8988T (cell line): ENCODE measurements around the gene NKAIN4.

ENCODE experiments used
- DNase-seq: peaks from one replicate; pipeline ENCODE4 v3.0.0; 2011

Gene NKAIN4

GRCh38 chr20:63216849-63217471 lies 37.3 kb downstream of the NKAIN4 start:
- no peak for DNase-seq

- DNase-seq = peak; percentile 100
These were observed 38.0 kb downstream of the NKAIN4 start, which contains the start of gene YTHDF1 for GRCh38 chr20:63216041-63216848. TSS of gene YTHDF1 (minus strand) at chr20:63216131. CDS start at chr20:63215892, 239 bp downstream.

- peak; percentile 95 for DNase-seq
These were observed 38.9 kb downstream of the NKAIN4 start for GRCh38 chr20:63215101-63216040.

GRCh38 chr20:63214514-63214913 lies 39.7 kb downstream of the NKAIN4 start:
- no peak for DNase-seq

- no peak for DNase-seq
These were observed 41.5 kb downstream of the NKAIN4 start for GRCh38 chr20:63212792-63213191.

- no peak for DNase-seq
These were observed 41.9 kb downstream of the NKAIN4 start for GRCh38 chr20:63212393-63212730.

- no peak for DNase-seq
These were observed 44.2 kb downstream of the NKAIN4 start for GRCh38 chr20:63210011-63210605.

GRCh38 chr20:63208346-63208909 lies 45.8 kb downstream of the NKAIN4 start:
- DNase-seq = no peak

GRCh38 chr20:63206878-63207277 lies 47.4 kb downstream of the NKAIN4 start:
- DNase-seq = no peak

GRCh38 chr20:63205896-63206295 lies 48.4 kb downstream of the NKAIN4 start:
- DNase-seq = no peak

GRCh38 chr20:63204362-63204761 lies 49.9 kb downstream of the NKAIN4 start:
- no peak for DNase-seq

- DNase-seq = no peak
These were observed 51.3 kb downstream of the NKAIN4 start for GRCh38 chr20:63202811-63203526.

GRCh38 chr20:63202021-63202420 lies 52.2 kb downstream of the NKAIN4 start:
- DNase-seq = no peak

GRCh38 chr20:63198606-63199005 lies 55.7 kb downstream of the NKAIN4 start:
- DNase-seq = no peak

- no peak for DNase-seq
These were observed 57.3 kb downstream of the NKAIN4 start for GRCh38 chr20:63196768-63197470.

- no peak for DNase-seq
These were observed 59.5 kb downstream of the NKAIN4 start for GRCh38 chr20:63194797-63195173.

- DNase-seq = no peak
These were observed 60.1 kb downstream of the NKAIN4 start for GRCh38 chr20:63194007-63194796.

- DNase-seq = no peak
These were observed 61.5 kb downstream of the NKAIN4 start for GRCh38 chr20:63192721-63193120.

- DNase-seq = no peak
These were observed 62.9 kb downstream of the NKAIN4 start for GRCh38 chr20:63191400-63191799.

- no peak for DNase-seq
These were observed 63.4 kb downstream of the NKAIN4 start for GRCh38 chr20:63190828-63191227.
